GM21737 (cell line): ENCODE results near the gene U2SURP.
"Not testable (repeated sequence)": the region's sequence is repeated elsewhere in the genome, so short reads cannot be mapped to it uniquely, and the experiment has no call there.

Experiments used
- ATAC-seq: cut with Tn5 transposase; IDR thresholded peaks from one replicate; pipeline ENCODE4 v1.9.1; 2021; ENCODE audit warnings: mild to moderate bottlenecking, moderate library complexity; ENCODE audit not compliant: unreplicated experiment

Gene U2SURP

DNA sequence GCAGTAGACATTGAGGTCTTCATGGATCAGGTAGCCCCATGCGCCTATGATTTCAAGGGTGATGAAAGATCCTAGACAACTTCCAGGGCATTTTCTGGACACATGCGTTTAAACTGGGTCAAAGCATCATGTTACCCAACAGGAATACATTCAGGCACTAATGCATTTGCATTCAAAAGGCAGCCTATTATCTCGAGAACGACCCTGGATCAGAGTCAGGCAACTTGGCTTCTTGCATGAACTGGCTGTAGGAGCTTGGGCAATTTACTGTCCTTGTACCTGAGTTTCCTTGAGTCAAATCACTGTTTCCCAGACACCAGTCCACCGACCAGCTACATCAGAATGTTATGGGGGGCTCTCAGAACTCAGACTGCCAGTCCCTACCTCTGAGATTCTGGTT lies 66.7 kb downstream of the U2SURP start:
- no peak for ATAC-seq

DNA sequence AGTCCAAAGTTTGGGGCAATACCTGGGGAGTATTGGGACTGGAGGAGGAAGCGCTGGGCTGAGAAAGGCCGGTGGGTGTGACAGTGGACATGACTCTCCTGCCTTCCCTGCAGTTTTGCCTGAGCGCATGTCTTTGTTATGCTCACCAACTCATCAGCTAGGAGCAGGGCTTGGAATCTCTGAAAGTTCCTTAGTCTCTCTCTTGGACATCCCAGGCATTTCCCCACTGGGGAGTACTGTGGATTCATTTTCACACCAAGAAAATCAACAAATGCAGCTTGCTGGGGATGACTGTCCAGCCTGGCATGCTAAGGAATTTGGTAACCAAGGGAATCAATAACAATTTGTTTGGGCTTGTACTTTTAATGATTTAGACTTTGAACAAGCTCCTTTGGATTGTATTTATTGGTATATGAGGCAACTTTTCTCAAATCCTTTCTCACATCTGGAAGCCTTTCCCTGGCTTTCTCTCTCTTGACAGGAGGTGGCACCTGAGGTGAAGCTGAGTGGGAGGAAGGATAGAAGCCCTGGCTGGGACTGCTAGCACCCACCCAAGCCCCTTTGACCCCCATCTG lies 69.7 kb downstream of the U2SURP start:
- no peak for ATAC-seq

DNA sequence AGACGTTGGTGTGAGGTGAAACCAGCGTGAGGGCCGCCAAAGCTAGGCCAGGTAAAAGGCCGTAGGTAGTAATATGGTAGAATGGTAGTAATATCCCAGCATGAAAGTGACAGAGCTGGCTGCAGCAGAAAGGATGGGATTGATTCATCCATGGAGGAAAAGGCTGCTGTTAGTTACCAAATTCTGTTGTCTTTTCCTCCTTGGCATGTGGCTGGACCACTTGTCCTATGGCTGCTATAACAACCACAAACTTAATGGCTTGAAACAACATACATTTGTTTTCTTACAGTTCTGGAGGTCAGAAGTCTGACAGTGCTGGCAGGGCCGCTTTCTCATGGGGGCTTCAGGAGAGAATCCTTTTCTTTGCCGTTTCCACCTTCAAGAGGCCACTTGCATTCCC lies 70.4 kb downstream of the U2SURP start:
- no peak for ATAC-seq

DNA sequence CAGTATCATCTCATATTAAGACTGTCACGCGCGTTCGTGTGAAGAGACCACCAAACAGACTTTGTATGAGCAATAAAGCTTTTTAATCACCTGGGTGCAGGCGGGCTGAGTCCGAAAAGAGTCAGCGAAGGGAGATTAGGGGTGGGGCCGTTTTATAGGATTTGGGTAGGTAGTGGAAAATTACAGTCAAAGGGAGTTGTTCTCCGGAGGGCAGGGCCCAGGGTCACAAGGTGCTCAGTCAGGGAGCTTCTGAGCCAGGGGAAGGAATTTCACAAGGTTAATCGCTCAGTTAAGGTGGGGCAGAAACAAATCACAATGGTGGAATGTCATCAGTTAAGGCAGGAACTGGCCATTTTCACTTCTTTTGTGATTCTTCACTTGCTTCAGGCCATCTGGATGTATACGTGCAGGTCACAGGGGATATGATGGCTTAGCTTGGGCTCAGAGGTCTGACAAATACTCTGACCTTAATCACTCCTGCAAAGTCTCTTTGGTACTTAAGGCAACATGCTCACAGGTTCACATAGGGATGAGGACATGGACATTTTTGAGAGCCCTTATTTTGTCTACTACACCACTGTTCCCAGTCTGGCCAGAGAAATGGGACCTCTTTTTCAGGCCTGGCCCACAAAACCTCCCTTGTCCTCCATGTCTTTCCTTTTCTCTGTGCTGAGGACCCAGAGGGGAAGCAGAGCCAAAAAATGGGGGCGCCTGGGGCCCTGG lies 71.1 kb downstream of the U2SURP start:
- not testable (repeated sequence) for ATAC-seq

DNA sequence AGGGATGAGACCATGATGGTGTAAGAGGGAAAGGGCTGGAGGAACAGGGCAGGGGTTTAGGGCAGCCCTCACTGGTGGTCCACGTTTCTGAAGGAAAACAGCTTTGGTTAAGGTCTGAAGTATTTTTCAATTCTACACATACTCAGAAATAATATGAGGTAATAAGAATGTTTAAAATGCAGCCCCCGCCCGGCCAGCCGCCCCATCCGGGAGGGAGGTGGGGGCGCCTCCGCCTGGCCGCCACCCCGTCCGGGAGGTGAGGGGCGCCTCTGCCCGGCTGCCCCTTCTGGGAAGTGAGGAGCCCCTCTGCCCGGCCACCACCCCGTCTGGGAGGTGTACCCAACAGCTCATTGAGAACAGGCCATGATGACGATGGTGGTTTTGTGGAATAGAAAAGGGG lies 72.2 kb downstream of the U2SURP start:
- ATAC-seq = not testable (repeated sequence)

DNA sequence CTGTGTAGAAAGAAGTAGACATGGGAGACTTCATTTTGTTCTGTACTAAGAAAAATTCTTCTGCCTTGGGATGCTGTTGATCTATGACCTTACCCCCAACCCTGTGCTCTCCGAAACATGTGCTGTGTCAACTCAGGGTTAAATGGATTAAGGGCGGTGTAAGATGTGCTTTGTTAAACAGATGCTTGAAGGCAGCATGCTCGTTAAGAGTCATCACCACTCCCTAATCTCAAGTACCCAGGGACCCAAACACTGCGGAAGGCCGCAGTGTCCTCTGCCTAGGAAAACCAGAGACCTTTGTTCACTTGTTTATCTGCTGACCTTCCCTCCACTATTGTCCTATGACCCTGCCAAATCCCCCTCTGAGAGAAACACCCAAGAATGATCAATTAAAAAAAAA lies 72.6 kb downstream of the U2SURP start:
- ATAC-seq = not testable (repeated sequence)

DNA sequence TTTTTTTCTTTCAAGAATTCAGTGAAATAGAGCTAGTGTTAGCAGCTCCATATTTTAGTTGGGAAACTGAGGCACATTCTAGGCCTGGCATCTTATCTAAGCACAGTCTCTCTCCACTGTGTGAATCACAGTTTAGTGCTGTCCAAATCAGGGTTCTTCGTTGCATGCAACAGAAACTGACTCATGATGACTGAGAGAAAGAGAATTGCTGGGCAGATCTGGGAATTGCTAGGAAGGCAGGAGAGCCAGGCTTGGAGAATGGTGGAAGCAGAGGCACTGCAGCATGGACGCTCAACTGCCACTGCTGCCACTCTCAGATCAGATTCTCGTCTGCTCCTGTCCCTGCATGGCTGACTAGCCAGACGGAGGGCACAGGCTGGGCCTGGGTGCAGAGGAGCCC lies 77.5 kb downstream of the U2SURP start:
- no peak for ATAC-seq

DNA sequence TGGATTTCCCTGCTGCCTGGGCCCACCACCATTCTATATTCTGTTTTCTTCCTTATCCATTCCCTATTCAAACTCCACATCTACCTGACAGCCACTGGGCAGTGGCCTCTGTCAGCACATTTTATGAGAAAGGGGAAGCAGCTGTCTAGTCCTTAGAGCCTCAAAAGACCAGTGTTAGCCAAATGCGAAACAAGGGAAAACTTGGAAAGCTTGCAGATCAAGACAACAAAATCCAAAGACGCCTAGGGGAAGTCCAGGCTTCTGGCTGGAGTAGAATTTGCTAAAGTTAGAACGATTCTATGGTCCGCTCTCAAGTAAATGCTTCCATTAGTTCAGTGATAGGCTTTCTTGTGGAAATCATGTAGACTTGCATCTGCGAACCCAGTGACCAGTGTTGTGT lies 78.8 kb downstream of the U2SURP start:
- no peak for ATAC-seq

DNA sequence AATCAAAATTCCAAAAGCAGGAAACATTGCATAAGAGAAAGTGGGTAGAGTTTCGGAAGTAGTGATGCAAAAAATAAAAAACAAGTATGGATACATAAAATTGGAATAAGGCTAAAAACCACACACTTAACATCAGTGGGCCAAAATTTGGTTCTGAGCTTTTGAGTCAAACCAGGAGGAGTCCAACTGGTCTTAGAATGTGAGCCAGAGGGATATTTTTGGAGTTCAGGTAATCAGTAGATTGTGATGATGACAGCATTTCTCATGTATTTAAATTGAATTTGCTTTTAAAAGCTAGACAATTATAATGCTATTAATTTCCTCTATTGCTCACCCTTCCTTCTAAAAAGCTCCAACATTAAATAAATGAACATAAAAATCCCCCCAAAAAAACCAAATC lies 80.0 kb downstream of the U2SURP start:
- no peak for ATAC-seq

DNA sequence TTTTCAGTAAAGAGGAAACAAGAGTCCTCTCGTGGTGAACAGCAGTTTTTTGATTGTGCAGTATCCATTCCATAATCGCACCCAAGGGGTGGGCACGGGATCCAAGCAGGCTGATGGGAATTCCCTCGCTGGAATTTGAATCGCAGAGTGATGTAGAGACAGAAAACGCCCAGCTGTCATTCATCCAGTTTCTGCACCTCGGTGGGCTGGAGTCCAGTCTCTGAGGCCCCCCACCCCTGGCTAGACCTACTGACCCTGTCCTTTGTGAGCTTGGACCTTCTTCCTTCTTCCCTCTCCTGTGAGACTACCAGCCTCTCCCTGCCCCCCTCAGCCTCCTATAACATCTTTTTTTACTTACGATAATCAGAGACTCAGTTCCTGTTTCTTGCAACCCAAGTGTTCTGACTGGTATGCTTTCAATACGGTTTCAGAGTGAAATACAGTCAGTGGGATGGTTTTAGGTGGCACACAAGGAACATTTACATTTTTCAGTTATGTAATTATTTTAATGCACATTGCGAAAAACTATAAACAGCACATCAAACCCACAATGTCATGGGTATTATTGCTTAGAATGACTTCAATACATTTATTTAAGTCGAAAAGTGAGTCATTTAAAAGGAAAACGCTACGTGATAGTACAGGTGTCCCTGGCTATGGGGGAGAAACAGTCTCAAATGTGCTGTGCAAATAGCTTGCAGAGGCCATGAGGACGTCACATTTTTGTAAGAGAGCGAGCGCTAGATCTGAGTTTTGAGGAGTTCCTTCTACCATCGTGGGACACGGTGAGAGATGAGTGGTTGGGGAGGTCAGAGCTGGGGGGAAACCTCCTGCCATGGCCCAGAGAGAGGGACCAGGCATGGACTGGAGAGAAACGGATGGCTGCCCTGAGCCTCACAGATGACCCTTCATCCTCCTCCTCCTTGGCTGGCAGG lies 80.7 kb downstream of the U2SURP start:
- ATAC-seq = peak; percentile 73

DNA sequence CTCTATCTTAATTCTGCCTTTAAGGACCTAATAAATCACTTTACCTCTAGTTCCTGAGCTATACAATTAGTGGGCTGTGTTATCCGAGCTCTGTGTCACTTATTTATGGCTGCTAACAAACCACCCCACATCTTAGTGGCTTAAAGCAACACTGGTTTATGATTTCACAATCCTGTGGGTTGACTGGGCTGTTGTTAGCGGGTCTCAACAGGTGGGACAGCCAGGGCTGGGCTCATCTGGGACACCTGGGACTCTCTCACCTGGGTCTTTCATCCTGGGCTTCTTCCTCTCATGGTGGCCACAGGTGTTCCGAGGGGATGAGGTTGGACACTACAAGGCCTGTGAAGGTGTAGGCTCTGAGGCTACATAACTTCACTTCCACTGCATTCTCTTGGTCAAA lies 82.4 kb downstream of the U2SURP start:
- ATAC-seq = no peak

DNA sequence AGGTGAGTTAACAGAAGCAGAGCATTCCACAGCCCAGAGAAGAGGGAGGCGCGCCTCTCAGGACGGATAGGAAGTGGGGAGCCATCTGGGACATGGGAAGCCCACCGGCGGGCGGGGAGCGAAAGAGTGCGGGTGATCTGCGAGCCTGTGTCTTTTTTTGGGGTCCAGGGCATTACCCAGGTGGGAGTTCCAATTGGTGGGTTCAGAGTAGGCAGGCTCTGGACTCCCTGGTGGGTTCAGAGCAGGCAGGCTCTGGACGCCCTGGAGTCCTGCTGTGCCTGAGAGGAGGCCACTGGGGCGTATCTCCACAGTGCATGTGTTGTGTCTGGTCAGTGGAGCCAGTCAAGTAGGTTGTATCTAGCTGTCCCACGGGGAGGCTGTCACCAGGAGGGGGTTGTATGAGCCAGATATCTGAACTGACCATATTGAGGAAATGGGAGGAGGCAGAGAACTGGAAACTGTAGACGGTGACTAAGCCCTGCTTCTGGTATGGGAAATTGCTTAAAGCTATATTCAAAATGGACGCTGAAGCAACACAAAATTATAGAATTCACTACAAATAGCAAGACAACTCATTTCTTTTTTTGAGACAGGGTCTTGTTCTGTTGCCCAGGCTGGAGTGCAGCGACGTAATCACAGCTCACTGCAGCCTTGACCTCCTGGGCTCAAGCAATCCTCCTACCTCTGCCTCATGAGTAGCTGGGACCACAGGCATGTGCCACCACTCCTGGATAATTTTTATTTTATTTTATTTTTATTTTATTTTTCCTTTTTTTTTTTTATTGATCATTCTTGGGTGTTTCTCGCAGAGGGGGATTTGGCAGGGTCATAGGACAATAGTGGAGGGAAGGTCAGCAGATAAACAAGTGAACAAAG lies 83.7 kb downstream of the U2SURP start:
- ATAC-seq = peak; percentile 68

DNA sequence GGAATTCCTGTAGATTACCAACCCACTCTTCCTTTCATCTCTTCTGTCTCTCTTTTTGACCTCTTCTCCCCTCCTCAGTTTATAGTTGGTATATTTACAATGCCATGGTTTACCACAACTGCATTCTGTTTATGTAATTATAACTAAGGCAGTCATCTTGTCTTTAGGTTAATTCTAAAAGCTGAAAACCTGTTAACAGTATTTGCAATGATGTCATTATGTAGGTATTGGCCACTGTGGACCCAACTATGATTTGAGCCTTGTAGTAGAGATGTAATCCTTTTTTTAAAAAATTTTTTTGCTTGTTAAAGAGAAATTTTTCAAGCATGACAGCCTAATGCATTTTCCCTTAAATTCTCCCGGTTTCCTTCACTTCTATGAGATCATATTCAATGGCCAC lies 87.5 kb downstream of the U2SURP start:
- no peak for ATAC-seq

DNA sequence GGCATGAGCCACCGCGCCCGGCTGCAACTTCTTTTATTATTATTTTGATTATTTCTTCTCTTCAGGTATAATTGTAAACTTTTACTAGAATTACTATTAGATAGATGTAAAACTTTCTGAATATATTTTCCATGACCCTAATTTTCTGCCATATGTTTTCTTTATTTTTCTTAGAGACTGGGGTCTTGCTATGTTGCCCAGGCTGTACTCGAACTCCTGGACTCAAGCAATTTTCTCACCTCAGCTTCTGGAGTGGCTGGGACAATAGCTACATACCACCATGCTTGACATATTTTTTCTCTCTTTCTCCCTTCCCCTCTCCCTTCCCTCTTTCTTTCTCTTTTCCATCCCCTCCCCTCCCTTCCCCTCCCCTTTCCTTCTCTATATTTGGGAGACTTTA lies 88.6 kb downstream of the U2SURP start:
- ATAC-seq = no peak

DNA sequence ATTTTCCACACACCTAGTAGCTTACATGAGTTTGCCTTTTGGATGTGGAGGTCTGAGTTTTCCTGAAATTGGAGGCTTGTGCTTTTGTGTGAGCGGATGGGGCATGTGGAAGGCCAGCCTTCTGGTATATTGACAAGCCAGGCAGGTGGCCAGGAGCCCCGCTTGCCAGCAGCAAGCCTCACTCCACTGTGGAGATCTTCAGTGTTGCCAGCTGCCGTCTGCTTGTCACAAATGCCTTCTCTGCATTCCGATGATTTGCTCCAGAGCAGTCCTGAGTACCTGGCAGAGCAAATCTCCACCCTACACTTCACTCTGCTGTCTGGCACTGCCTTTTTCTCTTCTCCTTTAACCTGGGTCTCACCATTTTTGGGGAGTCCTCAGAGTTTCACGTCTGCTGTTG lies 89.1 kb downstream of the U2SURP start:
- ATAC-seq = no peak

DNA sequence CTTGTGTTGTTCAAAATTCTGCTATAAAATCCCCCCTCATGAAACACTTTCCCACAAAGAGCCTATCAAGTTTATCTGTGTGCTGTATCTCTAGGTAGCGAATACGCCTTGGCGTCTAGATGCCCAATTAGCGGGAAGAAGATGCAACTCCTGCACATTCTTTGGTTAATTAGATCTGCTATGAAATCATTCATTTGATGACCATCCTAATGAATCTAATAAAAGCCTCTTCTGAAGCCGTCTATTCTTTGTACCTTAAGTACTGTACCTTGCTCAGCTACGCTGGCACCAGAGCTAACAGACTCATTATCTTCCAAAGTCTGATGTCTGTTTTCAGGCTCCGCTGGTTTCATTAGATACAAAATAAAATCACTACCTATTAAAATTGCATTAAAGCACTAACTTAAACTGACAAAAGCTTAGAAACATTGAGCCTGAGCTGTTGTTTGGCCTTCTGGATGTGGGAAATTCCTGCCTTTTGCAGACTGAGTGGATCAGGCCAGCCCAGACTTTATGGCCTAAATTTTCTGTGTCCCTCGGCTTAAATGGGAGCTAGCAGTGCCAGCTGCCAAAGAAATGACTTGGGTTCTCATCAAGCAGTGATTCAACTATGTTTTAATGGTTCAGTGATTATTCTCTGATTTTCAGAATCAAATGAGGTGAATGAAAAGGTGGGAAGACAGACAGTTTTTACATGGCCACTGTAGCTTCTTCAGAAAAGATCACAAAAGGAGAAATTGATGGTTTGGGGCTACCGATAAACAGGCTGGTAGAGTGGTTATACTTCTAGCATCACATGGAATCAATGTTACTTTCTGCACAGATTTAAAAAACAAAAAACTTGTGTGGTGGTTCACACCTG lies 89.8 kb downstream of the U2SURP start:
- no peak for ATAC-seq

DNA sequence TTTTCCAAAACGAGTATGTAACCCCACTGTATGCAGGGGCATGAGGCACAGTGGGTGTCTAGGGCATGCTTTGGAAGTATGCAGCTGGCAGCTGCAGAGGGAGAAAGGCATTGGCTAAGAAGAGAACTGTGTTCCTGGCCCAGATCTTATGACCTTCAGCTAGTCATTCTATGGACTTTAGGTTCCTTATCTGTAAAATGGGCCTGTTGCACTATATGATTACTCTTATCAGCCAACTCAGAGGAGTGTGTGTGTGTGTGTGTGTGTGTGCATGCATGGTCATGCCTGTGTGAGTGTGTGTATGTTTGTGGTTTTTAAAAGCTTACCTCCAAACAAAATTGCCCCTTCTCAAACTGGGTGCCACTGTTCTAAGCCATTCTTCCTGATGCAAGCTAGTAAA lies 90.8 kb downstream of the U2SURP start:
- ATAC-seq = no peak

DNA sequence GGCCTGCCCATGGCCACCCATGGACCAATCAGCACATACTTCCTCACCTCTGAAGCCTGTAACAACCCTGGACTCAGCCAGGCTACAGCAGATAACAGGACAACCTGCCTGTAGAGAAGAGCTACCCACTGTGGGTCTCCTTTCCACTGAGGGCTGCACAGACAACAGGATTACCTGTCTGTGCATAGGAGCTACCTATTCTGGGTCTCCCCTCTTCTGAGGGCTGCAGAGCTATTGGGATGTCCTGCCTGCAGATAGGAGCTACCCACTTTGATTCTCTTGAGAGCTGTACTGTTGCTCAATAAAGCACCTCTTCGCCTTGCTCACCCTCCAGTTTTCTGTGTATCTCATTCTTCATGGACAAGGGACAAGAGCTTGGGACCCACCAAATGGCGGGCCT lies 94.4 kb downstream of the U2SURP start:
- ATAC-seq = no peak

DNA sequence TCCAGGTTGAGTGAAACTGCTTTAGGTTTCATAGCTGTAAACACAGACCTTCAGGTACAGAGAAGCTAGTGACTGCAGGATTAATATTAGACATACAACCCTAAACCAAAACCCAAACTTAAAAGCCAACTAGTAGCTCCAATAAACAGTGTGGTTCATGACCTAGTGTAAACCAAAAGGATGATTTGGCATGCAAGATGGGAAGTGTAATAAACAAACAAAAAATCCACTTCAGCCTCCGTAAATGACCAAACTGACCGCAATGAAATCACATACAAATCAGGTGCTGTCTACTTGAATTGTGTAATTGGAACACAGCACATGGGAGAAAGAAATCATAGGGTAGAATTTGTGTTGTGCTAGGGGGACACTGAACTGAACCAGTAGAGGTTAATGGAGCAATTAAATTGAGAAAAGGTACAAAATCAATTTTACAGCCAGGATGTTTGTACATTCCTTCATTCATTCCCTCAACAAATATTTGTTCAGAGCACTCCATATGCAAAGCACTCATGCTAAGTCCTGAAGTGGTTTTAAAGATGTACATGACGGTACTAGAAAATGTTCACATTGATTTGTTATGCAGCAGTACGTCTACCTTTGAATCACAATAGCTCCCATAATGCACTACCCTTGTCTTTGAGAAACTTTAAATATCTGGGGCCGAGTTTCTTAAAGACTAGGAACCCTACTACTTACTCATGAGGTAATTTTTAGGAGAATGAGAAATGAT lies 96.8 kb downstream of the U2SURP start:
- no peak for ATAC-seq
